Mucosa of descending colon (tissue), 3 donors: Measurements from ENCODE around the gene CIPC. TPM values are rescaled to one million over a fixed set of nuclear protein-coding genes. Genes with fewer than 3 reads are reported as not detected.

Experiments
- ATAC-seq: fragments of 200-7000 bp; cut with Tn5 transposase; one replicate; pipeline ENCODE4 v1.9.1; 2020; ENCODE audit warnings: mild to moderate bottlenecking, moderate library complexity
- DNase-seq, 3 donors: peaks; one replicate each; pipeline ENCODE4 v3.0.0-alpha.2; 2020
- H3K36me3 ChIP-seq: fragments of 200-600 bp; one replicate; pipeline ENCODE4 v1.8.0; 2021; ENCODE audit warnings: low read depth, mild to moderate bottlenecking
- H3K4me1 ChIP-seq: fragments of 200-600 bp; one replicate; pipeline ENCODE4 v1.8.0; 2021; ENCODE audit warnings: low read depth, mild to moderate bottlenecking
- H3K4me3 ChIP-seq: fragments of 200-600 bp; one replicate; pipeline ENCODE4 v1.8.0; 2021; ENCODE audit warnings: mild to moderate bottlenecking
- H3K9me3 ChIP-seq: fragments of 200-600 bp; one replicate; pipeline ENCODE4 v1.8.0; 2021; ENCODE audit warnings: mild to moderate bottlenecking
- intact Hi-C, 2 donors: fragments of 100-400 bp; cut with DNase I in 1 of 2; cut with micrococcal nuclease in 1 of 2; formaldehyde crosslinking; loops; one replicate each; pipeline versions ENCODE4 v1.11.0 to v1.11.1; 2022; cut with DNase I, micrococcal nuclease
- total RNA-seq, 3 donors: library from RNA; stranded (reverse); fragmentation: NEBNext Ultra II Directional in 2 of 3; extraction: Animal tissue kit (Norgen Biotek cat#: 25700) in 2 of 3; gene quantifications; one replicate each; pipeline versions ENCODE4 v1.2.1 to v1.2.4, GENCODE V29; 2021 to 2023
- TF ChIP-seq, protein P1 (sequence below): fragments of 200-600 bp; IDR thresholded peaks from one replicate; pipeline ENCODE4 v1.8.0; 2022; ENCODE audit warnings: antibody characterized with exemption, mild to moderate bottlenecking
- donor health status: DM: no; HTN: no; CAD: no; lungs with moderate emphysema.
- donor health status: DM: no; HTN: no; CAD: no.
- donor health status: DM: no; HTN: yes; CAD: no.

CIPC gene
- total RNA-seq, 3 donors from 2014 or later: 45.7 to 84.9 (median 61.0) TPM

DNA sequence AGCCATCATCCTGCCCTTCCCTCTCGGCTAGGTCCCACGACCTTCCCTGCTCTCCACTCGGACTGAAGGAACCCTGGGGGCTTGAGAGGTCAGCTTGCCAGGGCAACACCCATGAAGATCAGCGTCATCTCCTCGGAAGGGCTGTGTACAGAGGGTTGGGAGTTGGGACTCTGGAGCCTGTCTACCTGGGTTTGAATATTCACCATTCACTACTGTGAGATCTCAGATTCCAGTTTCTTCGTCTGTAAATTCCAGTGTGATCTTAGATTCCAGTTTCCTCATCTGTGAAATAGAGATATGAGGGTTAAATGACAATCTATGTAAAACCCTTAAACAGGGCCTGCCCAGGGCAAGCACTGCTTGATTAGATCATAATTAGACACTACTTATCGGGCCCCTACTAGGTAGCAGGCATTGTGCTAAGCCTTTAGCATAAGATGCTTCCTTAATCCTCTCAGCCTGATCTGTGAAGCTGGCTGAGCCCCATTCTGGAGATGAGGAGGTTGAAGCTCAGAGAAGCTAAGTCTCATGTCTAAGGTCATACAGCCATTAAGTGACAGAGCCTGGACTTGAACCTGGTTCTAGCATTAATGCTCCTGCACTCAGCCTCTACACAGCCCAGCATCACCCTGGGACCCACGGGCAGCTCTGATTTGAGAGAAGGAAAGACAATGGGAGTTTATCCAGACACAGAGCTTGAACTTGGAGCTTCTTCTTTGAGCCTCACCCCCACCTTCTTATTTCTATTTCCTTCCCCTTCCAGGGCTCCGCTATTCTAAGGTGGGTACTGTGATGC lies 44.1 kb downstream of the CIPC start:
- no peak overlapping the region for H3K4me3 ChIP-seq
- H3K36me3 ChIP-seq: no peaks in the 10 kb centered on the region
- intact Hi-C loops: no loop called here
- ATAC-seq (no peak), DNase-seq (no peak)
- no peaks in the 10 kb centered on the region for H3K9me3 ChIP-seq
- TF ChIP-seq, protein P1, sequence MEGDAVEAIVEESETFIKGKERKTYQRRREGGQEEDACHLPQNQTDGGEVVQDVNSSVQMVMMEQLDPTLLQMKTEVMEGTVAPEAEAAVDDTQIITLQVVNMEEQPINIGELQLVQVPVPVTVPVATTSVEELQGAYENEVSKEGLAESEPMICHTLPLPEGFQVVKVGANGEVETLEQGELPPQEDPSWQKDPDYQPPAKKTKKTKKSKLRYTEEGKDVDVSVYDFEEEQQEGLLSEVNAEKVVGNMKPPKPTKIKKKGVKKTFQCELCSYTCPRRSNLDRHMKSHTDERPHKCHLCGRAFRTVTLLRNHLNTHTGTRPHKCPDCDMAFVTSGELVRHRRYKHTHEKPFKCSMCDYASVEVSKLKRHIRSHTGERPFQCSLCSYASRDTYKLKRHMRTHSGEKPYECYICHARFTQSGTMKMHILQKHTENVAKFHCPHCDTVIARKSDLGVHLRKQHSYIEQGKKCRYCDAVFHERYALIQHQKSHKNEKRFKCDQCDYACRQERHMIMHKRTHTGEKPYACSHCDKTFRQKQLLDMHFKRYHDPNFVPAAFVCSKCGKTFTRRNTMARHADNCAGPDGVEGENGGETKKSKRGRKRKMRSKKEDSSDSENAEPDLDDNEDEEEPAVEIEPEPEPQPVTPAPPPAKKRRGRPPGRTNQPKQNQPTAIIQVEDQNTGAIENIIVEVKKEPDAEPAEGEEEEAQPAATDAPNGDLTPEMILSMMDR: no peak
- peaks cover 8% of the 10 kb centered on the region for H3K4me1 ChIP-seq

DNA sequence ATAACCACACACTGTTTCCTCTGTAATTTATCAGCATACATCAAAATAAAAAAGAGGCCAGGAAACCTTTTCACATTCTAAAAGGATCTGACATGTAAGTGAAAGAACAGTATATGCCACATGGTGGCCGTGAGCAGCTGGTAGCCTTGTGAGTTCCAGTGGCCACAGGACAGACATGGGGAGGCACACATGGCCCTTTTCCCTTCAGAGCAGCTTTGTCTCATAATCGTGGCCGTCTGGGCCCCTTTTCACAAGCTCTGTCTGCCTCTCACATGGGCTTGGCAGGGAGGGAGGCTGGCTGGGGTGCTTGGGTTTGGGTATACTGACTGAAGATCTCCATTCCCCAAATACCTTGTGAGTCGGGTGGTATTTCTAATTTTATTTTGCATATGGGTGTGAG lies 45.0 kb downstream of the CIPC start:
- no peak for ATAC-seq
- no peaks in the 10 kb centered on the region for H3K9me3 ChIP-seq
- intact Hi-C loops: no loop called here
- no peak for DNase-seq
- H3K4me3 ChIP-seq: no peak overlapping the region
- H3K36me3 ChIP-seq: no peaks in the 10 kb centered on the region
- TF ChIP-seq, protein P1: no peak
- H3K4me1 ChIP-seq: peaks cover 8% of the 10 kb centered on the region

DNA sequence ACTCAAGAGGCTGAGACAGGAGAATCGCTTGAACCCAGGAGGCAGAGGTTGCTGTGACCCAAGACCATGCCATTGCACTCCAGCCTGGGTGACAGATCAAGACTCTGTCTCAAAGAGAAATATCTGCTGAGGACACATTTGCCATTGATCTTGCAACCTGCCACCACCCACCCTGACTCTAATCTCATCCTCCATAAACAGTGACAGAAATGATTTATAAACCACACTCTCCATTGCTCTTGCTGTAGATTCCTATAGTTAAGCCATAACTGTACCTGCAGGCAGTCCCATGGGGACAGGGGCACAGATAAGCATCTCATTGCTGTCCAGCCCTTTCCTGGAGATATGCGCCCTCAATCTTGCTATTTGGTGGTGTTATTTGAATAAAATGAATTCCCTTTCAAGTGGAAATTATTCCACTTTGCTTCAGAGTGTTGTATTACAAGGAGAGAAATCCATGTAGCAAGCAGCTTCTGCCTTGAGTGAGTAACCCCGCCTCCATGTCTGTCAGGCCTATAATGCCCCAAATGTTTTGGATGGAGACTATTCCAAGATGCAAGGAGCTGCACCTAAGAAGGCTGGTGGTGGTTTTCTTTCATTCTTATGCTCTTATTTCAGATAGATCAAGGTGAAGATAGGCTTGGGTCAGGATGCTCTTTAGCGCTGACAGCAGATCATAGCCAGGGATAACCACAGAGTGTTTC lies 46.5 kb downstream of the CIPC start:
- intact Hi-C loops: no loop called here
- Histone ChIP-seq H3K9me3 (no peaks in the 10 kb centered on the region), H3K36me3 (no peaks in the 10 kb centered on the region), H3K4me1 (peaks cover 5% of the 10 kb centered on the region), H3K4me3 (no peak overlapping the region)
- TF ChIP-seq, protein P1: no peak
- ATAC-seq (no peak), DNase-seq (no peak)

DNA sequence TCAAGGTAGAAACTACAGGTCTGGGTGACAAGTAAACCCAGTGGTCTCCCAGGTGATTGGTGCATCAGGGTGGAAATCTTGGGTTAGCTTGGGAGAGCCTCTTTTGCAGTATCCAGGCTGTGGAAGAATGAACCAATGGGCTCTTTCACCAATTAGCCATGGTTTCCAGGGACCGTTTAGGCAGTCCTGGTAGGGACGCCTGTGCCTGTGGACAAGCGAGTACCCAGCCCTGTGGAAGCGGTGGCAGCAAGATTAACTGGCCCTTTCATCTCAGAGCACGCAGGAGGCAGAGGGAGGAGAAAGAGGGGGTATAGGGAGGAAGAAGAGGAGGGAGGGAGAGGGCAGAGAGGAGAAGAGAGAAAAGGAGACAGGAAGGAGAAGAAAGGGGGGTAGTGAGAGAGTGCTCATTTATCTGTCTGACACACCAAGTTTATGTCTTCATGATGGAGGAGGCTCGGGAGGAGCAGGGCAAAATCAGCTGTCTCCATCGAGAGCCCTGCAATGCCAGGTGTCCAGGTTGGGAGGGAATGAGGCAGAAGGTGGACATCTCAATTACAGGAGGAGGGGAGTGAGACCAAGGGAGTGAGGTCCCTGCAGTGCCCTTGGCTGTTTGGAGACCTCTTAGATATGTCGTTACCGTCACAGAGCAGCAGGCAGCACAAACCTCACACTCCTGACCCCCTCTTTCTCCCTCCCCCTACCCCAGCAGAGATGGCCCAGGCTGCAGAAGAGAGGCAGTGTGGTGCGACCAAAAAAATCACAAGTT lies 48.1 kb downstream of the CIPC start:
- intact Hi-C loops: no loop called here
- no peaks in the 10 kb centered on the region for H3K9me3 ChIP-seq
- no peaks in the 10 kb centered on the region for H3K36me3 ChIP-seq
- peaks cover 5% of the 10 kb centered on the region for H3K4me1 ChIP-seq
- DNase-seq (no peak), ATAC-seq (no peak)
- H3K4me3 ChIP-seq: no peak overlapping the region
- TF ChIP-seq, protein P1: no peak

DNA sequence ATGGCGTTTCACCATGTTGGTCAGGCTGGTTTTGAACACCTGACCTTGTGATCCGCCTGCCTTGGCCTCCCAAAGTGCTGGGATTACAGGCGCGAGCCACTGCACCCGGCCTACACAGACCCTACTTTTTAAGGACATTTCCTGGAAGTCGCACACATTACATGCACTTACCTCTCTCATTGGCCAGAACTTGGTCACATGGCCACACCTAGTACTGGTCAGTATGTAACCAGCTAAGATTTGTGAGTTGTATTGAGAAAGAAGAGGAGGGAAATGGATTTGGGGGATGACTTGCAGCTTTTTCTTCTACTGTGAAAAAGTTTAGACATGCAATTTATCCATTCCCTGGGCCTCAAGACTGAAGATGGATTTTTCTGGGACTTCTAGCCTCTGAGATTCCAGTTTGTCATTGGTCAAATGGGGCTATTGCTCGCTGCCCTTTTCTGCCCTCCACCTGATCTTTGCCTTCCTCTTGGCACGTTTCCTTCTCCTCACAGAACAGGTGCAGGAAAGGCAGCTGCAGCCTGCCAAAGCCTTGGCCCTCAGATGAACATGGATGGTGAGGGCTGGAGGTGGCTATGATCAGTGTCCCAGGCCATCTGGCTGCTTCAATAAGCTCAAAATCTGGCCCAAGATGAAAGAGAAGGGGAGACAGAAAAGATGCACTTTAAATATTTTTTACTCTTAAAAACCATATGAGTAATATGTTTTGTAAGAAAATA lies 50.6 kb downstream of the CIPC start:
- ATAC-seq (no peak), DNase-seq (no peak)
- H3K36me3 ChIP-seq: no peaks in the 10 kb centered on the region
- no peaks in the 10 kb centered on the region for H3K9me3 ChIP-seq
- H3K4me3 ChIP-seq: no peak overlapping the region
- intact Hi-C loops: no loop called here
- TF ChIP-seq, protein P1: no peak
- H3K4me1 ChIP-seq: no peaks in the 10 kb centered on the region
